Measurements from ENCODE around the gene SLCO1C1. TPM values are rescaled to one million over a fixed set of nuclear protein-coding genes. Genes with fewer than 3 reads are reported as not detected.

The SLCO1C1 gene
- total and polyA plus RNA-seq, 8 donors = 0.20 to 3.7 (median 3.1) TPM; not detected in 5

DNA sequence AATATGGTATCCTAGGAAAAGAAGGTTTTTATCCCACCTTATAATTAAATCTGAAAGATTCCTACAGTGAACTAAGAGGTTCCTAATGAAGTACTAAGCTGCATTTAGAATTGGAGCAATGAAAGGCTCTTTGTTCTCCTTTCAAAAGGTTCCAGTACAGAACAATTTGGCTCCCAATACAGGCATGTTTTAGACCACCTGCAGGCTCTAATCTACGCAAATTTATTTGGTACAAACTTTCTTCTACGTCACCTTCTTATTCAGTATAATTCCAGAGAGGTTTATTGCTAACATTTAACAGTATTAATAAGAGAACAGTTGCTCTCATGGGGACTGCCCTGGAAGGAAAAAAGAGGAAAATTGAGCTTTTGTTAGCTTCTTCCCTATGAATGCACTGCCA lies 37.6 kb upstream of the SLCO1C1 start:
- H3K4me3 ChIP-seq = no peak overlapping the region
- no peaks in the 10 kb centered on the region for H3K4me1 ChIP-seq
- peaks cover 0 to 31% (median 12%) of the 10 kb centered on the region in 4 donors for H3K9me3 ChIP-seq
- 54 to 76% (median 58%) methylated on average over 2 of the region's 2 CpGs for WGBS, 5 donors
- DNase-seq = no peak
- intact Hi-C loops (cut with DNase I; ENCODE audit: low total_unique reads) = no loop called here
- no peak overlapping the region for H3K27ac ChIP-seq
- H3K27me3 ChIP-seq = no peaks in the 10 kb centered on the region
- peaks cover 0 to 38% (median 5%) of the 10 kb centered on the region in 4 donors for H3K36me3 ChIP-seq
- TF ChIP-seq EP300 (IDR thresholded peaks at IDR 0.05) (no peak), POLR2A (IDR thresholded peaks at IDR 0.05) (no peak)
- TF ChIP-seq, protein P1, sequence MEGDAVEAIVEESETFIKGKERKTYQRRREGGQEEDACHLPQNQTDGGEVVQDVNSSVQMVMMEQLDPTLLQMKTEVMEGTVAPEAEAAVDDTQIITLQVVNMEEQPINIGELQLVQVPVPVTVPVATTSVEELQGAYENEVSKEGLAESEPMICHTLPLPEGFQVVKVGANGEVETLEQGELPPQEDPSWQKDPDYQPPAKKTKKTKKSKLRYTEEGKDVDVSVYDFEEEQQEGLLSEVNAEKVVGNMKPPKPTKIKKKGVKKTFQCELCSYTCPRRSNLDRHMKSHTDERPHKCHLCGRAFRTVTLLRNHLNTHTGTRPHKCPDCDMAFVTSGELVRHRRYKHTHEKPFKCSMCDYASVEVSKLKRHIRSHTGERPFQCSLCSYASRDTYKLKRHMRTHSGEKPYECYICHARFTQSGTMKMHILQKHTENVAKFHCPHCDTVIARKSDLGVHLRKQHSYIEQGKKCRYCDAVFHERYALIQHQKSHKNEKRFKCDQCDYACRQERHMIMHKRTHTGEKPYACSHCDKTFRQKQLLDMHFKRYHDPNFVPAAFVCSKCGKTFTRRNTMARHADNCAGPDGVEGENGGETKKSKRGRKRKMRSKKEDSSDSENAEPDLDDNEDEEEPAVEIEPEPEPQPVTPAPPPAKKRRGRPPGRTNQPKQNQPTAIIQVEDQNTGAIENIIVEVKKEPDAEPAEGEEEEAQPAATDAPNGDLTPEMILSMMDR (IDR thresholded peaks at IDR 0.05) = no peak

DNA sequence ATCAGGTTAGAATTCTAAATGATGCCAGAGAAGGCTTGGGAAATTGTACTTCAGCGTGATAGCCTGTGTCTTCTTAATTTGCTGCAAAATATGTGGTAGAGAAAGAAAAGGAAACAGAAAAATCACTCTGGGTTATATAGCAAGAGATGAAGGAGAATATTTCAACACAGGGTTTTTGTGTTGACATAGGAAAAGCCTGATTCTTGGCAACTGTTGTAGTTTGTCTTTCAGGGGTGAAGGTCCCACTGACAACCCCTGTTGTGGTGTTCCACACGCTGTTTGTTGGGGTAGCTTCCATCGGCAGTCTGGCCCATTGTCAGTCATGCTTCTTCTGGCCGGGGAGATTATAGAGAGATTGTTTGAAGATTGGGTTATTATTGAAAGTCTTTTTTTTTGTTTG lies 13.8 kb upstream of the SLCO1C1 start:
- Histone ChIP-seq H3K36me3 (peaks cover 0 to 11% (median 0%) of the 10 kb centered on the region in 4 donors), H3K27me3 (no peaks in the 10 kb centered on the region), H3K4me1 (no peaks in the 10 kb centered on the region), H3K9me3 (peaks cover 0 to 13% (median 0%) of the 10 kb centered on the region in 4 donors), H3K4me3 (no peak overlapping the region), H3K27ac (no peak overlapping the region)
- 63 to 68% (median 65%) methylated on average over 4 of the region's 4 CpGs for WGBS, 5 donors
- TF ChIP-seq POLR2AphosphoS5 (IDR thresholded peaks at IDR 0.05) (no peak), EP300 (IDR thresholded peaks at IDR 0.05) (no peak), POLR2A (IDR thresholded peaks at IDR 0.05) (no peak)
- TF ChIP-seq, protein P1 (IDR thresholded peaks at IDR 0.05) = no peak
- intact Hi-C loops (cut with DNase I; ENCODE audit: low total_unique reads) = no loop called here
- DNase-seq = no peak

DNA sequence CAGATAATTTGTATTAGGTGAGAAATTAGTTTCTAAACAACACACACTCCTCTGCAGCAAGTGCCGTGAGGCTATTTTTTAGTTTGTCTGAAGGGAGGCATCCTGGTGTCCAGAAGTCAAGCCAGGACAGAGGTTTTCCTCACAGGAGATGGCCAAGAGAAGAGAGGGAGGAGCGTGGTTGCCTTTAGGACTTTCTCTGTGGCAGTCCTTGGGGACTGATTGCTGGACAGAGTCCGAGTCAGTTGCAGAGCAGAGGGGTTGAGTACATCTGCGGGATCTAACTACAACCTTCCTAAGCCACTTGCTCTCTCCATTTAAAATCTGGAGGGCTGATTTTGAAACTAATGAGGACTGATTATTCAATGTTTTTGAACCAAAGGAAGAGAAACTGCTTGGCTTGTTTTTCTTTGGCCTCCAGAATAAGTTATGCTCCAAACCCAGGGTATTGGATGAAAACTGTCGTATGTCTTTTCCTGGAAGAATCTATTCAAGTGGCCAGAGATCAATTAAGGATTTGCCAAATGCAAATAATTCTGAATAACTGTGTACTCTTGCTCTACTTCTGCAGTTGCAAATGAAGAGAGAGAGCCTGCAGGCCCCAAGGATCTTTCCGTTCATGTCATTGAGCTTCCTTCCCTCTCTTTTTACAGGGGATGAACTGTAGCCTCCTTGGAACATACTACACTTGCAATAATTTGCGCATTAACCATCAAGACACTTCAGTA lies 1.2 kb downstream of the SLCO1C1 start:
- no peak overlapping the region for H3K4me3 ChIP-seq
- TF ChIP-seq, protein P1 (IDR thresholded peaks at IDR 0.05) = no peak
- TF ChIP-seq POLR2AphosphoS5 (IDR thresholded peaks at IDR 0.05) (no peak), EP300 (IDR thresholded peaks at IDR 0.05) (no peak), POLR2A (IDR thresholded peaks at IDR 0.05) (no peak)
- WGBS, 5 donors = 50 to 68% (median 66%) methylated on average over 7 of the region's 7 CpGs
- intact Hi-C loops (cut with DNase I; ENCODE audit: low total_unique reads) = no loop called here
- H3K27me3 ChIP-seq = no peaks in the 10 kb centered on the region
- H3K4me1 ChIP-seq = no peaks in the 10 kb centered on the region
- H3K36me3 ChIP-seq = no peaks in the 10 kb centered on the region
- DNase-seq = peak in 1 of 2 donors; percentile 19
- H3K9me3 ChIP-seq = no peaks in the 10 kb centered on the region
- no peak overlapping the region for H3K27ac ChIP-seq

DNA sequence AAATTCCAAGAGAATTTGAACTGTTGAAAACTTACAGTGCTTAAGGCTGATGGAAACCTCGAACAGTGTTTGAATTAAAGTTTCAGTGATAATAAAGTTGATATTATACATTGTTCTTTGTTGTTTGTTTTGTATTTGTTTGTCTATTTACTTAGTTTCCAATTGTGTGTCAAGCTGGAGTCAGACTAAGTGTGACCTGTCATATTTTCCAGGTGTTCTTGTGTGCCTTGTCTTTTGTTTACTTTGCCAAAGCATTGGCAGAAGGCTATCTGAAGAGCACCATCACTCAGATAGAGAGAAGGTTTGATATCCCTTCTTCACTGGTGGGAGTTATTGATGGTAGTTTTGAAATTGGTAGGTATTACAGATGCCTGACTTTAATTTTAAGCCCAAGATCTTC lies 6.0 kb downstream of the SLCO1C1 start:
- Histone ChIP-seq H3K4me3 (no peak overlapping the region), H3K9me3 (no peaks in the 10 kb centered on the region), H3K27ac (no peak overlapping the region), H3K36me3 (no peaks in the 10 kb centered on the region), H3K27me3 (no peaks in the 10 kb centered on the region), H3K4me1 (no peaks in the 10 kb centered on the region)
- DNase-seq = no peak
- WGBS, 5 donors = 20 to 58% (median 48%) methylated on average over 1 of the region's 1 CpG
- TF ChIP-seq POLR2AphosphoS5 (IDR thresholded peaks at IDR 0.05) (no peak), POLR2A (IDR thresholded peaks at IDR 0.05) (no peak), EP300 (IDR thresholded peaks at IDR 0.05) (no peak)
- TF ChIP-seq, protein P1 (IDR thresholded peaks at IDR 0.05) = no peak
- intact Hi-C loops (cut with DNase I; ENCODE audit: low total_unique reads) = no loop called here
